Measurements from ENCODE around the gene XPO6. TPM values are rescaled to one million over a fixed set of nuclear protein-coding genes. Genes with fewer than 3 reads are reported as not detected.

Gene XPO6
- total and polyA plus RNA-seq, 2 donors: 67.9 to 161 TPM

DNA sequence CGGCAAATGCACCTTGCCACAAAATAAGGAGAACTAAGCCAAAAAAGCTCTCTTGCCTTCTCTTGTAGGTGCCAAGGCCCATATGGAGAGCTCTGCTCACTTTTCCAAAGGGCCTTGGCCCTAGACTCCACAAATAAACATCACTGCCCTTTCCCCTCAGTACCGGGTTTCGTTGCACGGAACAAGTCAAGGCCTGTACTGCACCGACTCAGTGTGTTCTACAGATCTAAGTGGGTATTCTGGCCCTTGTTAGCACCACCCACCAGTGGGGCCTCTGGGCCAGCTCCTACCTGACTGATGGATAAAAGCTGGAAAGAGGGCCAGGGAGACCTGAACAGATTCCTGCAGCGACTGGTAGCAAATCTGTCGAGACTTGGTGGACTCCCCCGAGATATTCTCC is 104.5 kb downstream of the XPO6 start:
- 93% methylated on average over 8 of the region's 8 CpGs for WGBS

DNA sequence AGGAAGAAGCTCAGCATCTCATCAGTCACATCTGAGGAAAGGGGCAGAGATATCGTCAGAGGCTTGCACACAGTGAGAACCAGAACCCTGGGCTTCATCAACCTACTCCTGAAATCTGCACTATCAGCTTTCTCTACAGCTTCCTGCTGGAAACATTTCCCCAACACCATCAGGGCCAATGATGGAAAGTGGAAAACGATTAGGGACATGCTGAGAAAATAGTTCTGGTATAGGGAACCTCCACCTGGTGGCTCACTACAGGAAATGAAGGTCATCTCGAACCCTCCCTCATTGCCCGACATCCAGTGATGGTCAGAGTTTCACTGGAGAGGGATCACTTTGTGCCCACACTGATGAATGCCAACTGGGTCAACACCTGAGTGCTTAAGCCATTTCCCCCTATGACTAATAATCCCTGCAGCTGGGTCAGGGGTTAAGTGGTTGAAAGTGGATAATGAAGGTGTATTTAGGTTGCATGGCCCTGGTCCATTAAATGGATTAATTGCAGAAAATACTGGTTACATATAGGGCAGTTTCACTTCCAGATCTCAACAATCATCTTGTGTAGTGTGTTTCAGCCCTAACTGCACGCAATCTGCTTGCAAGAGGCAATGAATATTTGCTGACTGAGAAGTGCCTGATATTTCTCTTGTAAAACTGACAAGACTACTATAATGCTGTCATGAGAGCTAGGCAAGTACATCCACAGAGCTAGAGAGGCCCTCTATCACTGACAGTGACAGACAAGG is 105.1 kb downstream of the XPO6 start:
- Histone ChIP-seq H3K36me3 (ENCODE audit: control insufficient read depth in 2 of 2, insufficient read depth in 2 of 2, low read length in 1 of 2) (peaks cover 83 to 89% of the 10 kb centered on the region in 2 donors), H3K4me1 (ENCODE audit: control insufficient read depth in 2 of 2, insufficient read depth in 2 of 2, low read length in 2 of 2) (no peaks in the 10 kb centered on the region), H3K9me3 (ENCODE audit: control insufficient read depth in 2 of 2, insufficient read depth in 1 of 2, low read length in 1 of 2) (no peaks in the 10 kb centered on the region), H3K27ac (ENCODE audit: low read depth in 1 of 2, low read length in 1 of 2) (no peak overlapping the region), H3K27me3 (ENCODE audit: control insufficient read depth in 2 of 2, insufficient read depth in 1 of 2, low read length in 1 of 2) (no peaks in the 10 kb centered on the region), H3K4me3 (ENCODE audit: low read length in 2 of 2) (no peak overlapping the region)
- DNase-seq (ENCODE audit: low read depth in 6 of 9, low spot score in 9 of 9): no peak
- WGBS: 97% methylated on average over 5 of the region's 5 CpGs

More for the DNA sequence above, 104.5 kb downstream of the XPO6 start:
- Histone ChIP-seq H3K4me1 (ENCODE audit: control insufficient read depth in 2 of 2, insufficient read depth in 2 of 2, low read length in 2 of 2) (no peaks in the 10 kb centered on the region), H3K27me3 (ENCODE audit: control insufficient read depth in 2 of 2, insufficient read depth in 1 of 2, low read length in 1 of 2) (no peaks in the 10 kb centered on the region), H3K9me3 (ENCODE audit: control insufficient read depth in 2 of 2, insufficient read depth in 1 of 2, low read length in 1 of 2) (no peaks in the 10 kb centered on the region), H3K27ac (ENCODE audit: low read depth in 1 of 2, low read length in 1 of 2) (no peak overlapping the region), H3K36me3 (ENCODE audit: control insufficient read depth in 2 of 2, insufficient read depth in 2 of 2, low read length in 1 of 2) (peaks cover 83 to 89% of the 10 kb centered on the region in 2 donors), H3K4me3 (ENCODE audit: low read length in 2 of 2) (no peak overlapping the region)
- DNase-seq (ENCODE audit: low read depth in 6 of 9, low spot score in 9 of 9): no peak

- no peak overlapping the region for H3K4me3 ChIP-seq (ENCODE audit: low read length in 2 of 2)
- 97% methylated on average over 7 of the region's 7 CpGs for WGBS
- H3K27me3 ChIP-seq (ENCODE audit: control insufficient read depth in 2 of 2, insufficient read depth in 1 of 2, low read length in 1 of 2): no peaks in the 10 kb centered on the region
- no peak overlapping the region for H3K27ac ChIP-seq (ENCODE audit: low read depth in 1 of 2, low read length in 1 of 2)
- H3K9me3 ChIP-seq (ENCODE audit: control insufficient read depth in 2 of 2, insufficient read depth in 1 of 2, low read length in 1 of 2): no peaks in the 10 kb centered on the region
- peaks cover 85 to 92% of the 10 kb centered on the region in 2 donors for H3K36me3 ChIP-seq (ENCODE audit: control insufficient read depth in 2 of 2, insufficient read depth in 2 of 2, low read length in 1 of 2)
- DNase-seq (ENCODE audit: low read depth in 6 of 9, low spot score in 9 of 9): no peak
- H3K4me1 ChIP-seq (ENCODE audit: control insufficient read depth in 2 of 2, insufficient read depth in 2 of 2, low read length in 2 of 2): no peaks in the 10 kb centered on the region
Measured at GRCh38 chr16:28105954-28106353, 105.8 kb downstream of the XPO6 start.

- DNase-seq (ENCODE audit: low read depth in 6 of 9, low spot score in 9 of 9): no peak
- no peak overlapping the region for H3K4me3 ChIP-seq (ENCODE audit: low read length in 2 of 2)
- H3K27me3 ChIP-seq (ENCODE audit: control insufficient read depth in 2 of 2, insufficient read depth in 1 of 2, low read length in 1 of 2): no peaks in the 10 kb centered on the region
- no peak overlapping the region for H3K27ac ChIP-seq (ENCODE audit: low read depth in 1 of 2, low read length in 1 of 2)
- no peaks in the 10 kb centered on the region for H3K4me1 ChIP-seq (ENCODE audit: control insufficient read depth in 2 of 2, insufficient read depth in 2 of 2, low read length in 2 of 2)
- WGBS: 97% methylated on average over 3 of the region's 3 CpGs
- peaks cover 86 to 95% of the 10 kb centered on the region in 2 donors for H3K36me3 ChIP-seq (ENCODE audit: control insufficient read depth in 2 of 2, insufficient read depth in 2 of 2, low read length in 1 of 2)
- no peaks in the 10 kb centered on the region for H3K9me3 ChIP-seq (ENCODE audit: control insufficient read depth in 2 of 2, insufficient read depth in 1 of 2, low read length in 1 of 2)
Measured at GRCh38 chr16:28105297-28105696, 106.5 kb downstream of the XPO6 start.

DNA sequence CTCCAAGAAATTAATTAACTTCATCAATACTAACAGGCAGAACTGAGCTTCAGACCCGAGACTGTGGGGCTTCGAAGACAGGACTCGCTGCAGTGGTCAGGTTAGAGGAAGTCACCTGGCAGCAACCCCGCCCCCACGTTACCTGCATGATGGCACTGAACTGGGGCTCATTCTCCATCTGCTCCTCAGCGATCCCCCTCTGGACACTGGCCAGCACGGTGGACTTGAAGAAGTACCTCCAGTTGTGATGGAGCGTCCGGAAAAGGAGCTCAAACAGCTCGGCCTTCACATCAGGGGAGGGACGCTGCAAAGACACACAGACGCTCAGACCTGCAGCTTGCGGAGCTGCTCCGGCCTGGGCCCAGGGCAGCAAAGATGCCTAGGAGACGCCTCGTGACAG is 107.4 kb downstream of the XPO6 start:
- Histone ChIP-seq H3K27ac (ENCODE audit: low read depth in 1 of 2, low read length in 1 of 2) (no peak overlapping the region), H3K27me3 (ENCODE audit: control insufficient read depth in 2 of 2, insufficient read depth in 1 of 2, low read length in 1 of 2) (no peaks in the 10 kb centered on the region), H3K4me3 (ENCODE audit: low read length in 2 of 2) (no peak overlapping the region), H3K9me3 (ENCODE audit: control insufficient read depth in 2 of 2, insufficient read depth in 1 of 2, low read length in 1 of 2) (no peaks in the 10 kb centered on the region), H3K4me1 (ENCODE audit: control insufficient read depth in 2 of 2, insufficient read depth in 2 of 2, low read length in 2 of 2) (no peaks in the 10 kb centered on the region), H3K36me3 (ENCODE audit: control insufficient read depth in 2 of 2, insufficient read depth in 2 of 2, low read length in 1 of 2) (peaks cover 91 to 94% of the 10 kb centered on the region in 2 donors)
- 96% methylated on average over 16 of the region's 16 CpGs for WGBS
- no peak for DNase-seq (ENCODE audit: low read depth in 6 of 9, low spot score in 9 of 9)

- H3K27me3 ChIP-seq (ENCODE audit: control insufficient read depth in 2 of 2, insufficient read depth in 1 of 2, low read length in 1 of 2): no peaks in the 10 kb centered on the region
- no peaks in the 10 kb centered on the region for H3K9me3 ChIP-seq (ENCODE audit: control insufficient read depth in 2 of 2, insufficient read depth in 1 of 2, low read length in 1 of 2)
- WGBS: 95% methylated on average over 14 of the region's 14 CpGs
- H3K27ac ChIP-seq (ENCODE audit: low read depth in 1 of 2, low read length in 1 of 2): no peak overlapping the region
- DNase-seq (ENCODE audit: low read depth in 6 of 9, low spot score in 9 of 9): no peak
- H3K4me1 ChIP-seq (ENCODE audit: control insufficient read depth in 2 of 2, insufficient read depth in 2 of 2, low read length in 2 of 2): no peaks in the 10 kb centered on the region
- H3K4me3 ChIP-seq (ENCODE audit: low read length in 2 of 2): no peak overlapping the region
- H3K36me3 ChIP-seq (ENCODE audit: control insufficient read depth in 2 of 2, insufficient read depth in 2 of 2, low read length in 1 of 2): peaks cover 95 to 96% of the 10 kb centered on the region in 2 donors
Measured at GRCh38 chr16:28103516-28104170, 108.1 kb downstream of the XPO6 start.

- peaks cover 84 to 93% of the 10 kb centered on the region in 2 donors for H3K36me3 ChIP-seq (ENCODE audit: control insufficient read depth in 2 of 2, insufficient read depth in 2 of 2, low read length in 1 of 2)
- H3K9me3 ChIP-seq (ENCODE audit: control insufficient read depth in 2 of 2, insufficient read depth in 1 of 2, low read length in 1 of 2): no peaks in the 10 kb centered on the region
- 98% methylated on average over 6 of the region's 6 CpGs for WGBS
- H3K27me3 ChIP-seq (ENCODE audit: control insufficient read depth in 2 of 2, insufficient read depth in 1 of 2, low read length in 1 of 2): no peaks in the 10 kb centered on the region
- H3K4me1 ChIP-seq (ENCODE audit: control insufficient read depth in 2 of 2, insufficient read depth in 2 of 2, low read length in 2 of 2): no peaks in the 10 kb centered on the region
- no peak overlapping the region for H3K27ac ChIP-seq (ENCODE audit: low read depth in 1 of 2, low read length in 1 of 2)
- DNase-seq (ENCODE audit: low read depth in 6 of 9, low spot score in 9 of 9): no peak
- no peak overlapping the region for H3K4me3 ChIP-seq (ENCODE audit: low read length in 2 of 2)
Measured at GRCh38 chr16:28101533-28101890, 110.3 kb downstream of the XPO6 start.

DNA sequence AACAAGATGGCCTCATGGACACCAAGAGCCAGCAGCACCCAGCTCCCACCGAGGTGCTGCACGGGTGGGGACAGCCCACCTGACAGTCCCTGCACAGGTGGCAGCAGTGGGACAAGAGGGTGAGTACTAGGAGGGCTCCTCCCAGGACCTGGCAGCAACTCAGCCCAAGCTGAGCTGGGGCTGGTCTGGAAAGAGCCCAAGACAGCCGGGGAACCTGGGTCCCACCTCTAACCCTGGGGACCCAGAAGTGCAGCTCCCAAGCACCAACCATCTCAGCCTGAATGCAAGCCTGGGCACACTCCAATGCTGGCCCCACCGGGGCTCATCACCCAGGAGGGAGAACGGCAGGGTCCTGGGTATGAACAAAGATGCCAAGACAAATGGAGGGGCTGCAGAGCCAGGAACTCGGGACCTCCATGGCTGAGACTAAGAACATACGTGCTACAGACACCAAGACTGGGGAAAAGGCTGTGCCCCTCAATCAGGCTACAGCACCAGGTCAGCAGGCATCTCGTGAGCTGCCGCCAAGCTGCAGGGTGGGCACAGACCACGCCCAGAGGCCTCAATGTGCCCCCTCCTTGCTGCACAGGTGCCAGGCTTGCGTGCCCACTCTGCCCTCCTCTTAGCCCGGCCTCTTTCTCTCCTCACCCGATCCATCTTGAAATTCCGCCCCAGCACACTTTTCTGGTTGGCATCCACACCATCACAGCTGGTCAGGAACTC is 110.8 kb downstream of the XPO6 start:
- no peak overlapping the region for H3K4me3 ChIP-seq (ENCODE audit: low read length in 2 of 2)
- WGBS: 98% methylated on average over 14 of the region's 14 CpGs
- no peak for DNase-seq (ENCODE audit: low read depth in 6 of 9, low spot score in 9 of 9)
- H3K4me1 ChIP-seq (ENCODE audit: control insufficient read depth in 2 of 2, insufficient read depth in 2 of 2, low read length in 2 of 2): no peaks in the 10 kb centered on the region
- H3K27ac ChIP-seq (ENCODE audit: low read depth in 1 of 2, low read length in 1 of 2): no peak overlapping the region
- H3K9me3 ChIP-seq (ENCODE audit: control insufficient read depth in 2 of 2, insufficient read depth in 1 of 2, low read length in 1 of 2): no peaks in the 10 kb centered on the region
- H3K27me3 ChIP-seq (ENCODE audit: control insufficient read depth in 2 of 2, insufficient read depth in 1 of 2, low read length in 1 of 2): no peaks in the 10 kb centered on the region
- H3K36me3 ChIP-seq (ENCODE audit: control insufficient read depth in 2 of 2, insufficient read depth in 2 of 2, low read length in 1 of 2): peaks cover 78 to 87% of the 10 kb centered on the region in 2 donors

Data from thymus (tissue), 11 donors.